GM19452 (cell line): Measurements from ENCODE around the gene GABRA4.

Experiments
- ATAC-seq: cut with Tn5 transposase; IDR thresholded peaks from one replicate; pipeline ENCODE4 v1.9.1; 2021; ENCODE audit not compliant: unreplicated experiment

Gene GABRA4

DNA sequence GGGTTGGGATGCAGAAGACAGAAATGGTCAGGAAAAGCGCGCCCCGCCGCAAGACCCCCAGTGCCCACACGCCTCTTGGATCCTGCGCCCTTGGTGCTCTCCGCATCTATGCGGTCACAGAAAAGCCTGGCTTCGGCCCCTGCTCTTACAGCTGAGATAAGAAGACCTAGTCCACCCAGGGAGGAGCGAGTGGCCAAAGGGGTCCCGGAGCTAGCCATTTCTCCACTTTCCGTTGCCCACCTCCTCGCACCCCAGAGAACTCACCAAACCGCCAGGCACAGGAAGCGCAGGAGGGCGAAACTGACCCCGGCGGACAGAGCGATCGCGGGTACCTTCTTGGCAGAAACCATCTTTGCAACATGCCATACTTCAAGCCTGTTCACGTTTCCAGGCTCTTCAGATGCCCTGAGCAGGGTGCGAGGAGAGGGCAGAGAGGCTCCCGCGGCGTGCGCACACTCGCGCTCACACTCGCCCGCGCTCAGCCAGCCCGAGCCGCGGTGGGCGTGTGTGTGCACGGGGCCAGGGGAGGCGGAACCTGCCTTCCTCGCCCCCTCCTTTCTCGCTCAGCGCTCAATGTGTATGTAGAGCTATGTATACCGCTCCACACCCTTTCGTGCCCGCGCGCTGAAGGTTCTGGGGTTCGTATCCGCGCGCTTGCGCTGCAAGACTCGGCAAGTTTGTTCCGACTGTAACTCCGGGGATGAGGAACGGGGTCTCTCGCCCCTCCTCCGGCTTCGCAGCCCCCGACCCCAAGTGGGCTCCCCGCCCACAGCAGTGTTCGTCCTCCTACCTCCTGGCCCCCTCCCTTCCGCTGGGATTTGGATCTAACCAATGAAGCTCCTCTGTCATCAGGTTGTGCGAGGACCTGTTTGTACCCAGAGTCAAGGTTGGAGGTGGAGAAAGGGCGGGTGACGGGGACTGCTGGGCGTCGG is at the start of gene GABRA4:
Gene GABRA4, minus strand, starts transcription at position 507 of the 932 bp plus-strand sequence. Its CDS starts 157 bp downstream, at position 350.
- ATAC-seq = no peak

DNA sequence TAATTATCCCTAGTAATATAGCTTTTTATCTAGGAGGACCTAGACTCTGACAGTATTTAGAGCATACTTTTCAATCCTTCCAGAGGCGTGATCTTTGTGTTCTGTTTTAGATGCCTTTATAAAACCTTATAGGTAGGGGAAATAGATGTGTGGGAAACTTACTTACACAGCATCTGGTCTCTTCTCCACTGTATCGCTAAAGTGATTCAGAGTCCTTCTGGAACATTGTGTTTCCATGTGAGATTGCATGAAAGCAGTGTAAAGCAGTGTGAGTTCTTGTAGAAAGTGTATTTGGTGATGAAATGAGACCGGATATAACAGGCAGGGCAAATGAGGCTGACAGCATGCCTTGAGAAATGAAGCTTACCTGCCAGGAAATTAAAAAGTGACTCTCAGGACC is 47.4 kb upstream of the GABRA4 start:
- no peak for ATAC-seq

- ATAC-seq = no peak
Observed at GRCh38 chr4:47038263-47038662, 44.9 kb upstream of the GABRA4 start.

DNA sequence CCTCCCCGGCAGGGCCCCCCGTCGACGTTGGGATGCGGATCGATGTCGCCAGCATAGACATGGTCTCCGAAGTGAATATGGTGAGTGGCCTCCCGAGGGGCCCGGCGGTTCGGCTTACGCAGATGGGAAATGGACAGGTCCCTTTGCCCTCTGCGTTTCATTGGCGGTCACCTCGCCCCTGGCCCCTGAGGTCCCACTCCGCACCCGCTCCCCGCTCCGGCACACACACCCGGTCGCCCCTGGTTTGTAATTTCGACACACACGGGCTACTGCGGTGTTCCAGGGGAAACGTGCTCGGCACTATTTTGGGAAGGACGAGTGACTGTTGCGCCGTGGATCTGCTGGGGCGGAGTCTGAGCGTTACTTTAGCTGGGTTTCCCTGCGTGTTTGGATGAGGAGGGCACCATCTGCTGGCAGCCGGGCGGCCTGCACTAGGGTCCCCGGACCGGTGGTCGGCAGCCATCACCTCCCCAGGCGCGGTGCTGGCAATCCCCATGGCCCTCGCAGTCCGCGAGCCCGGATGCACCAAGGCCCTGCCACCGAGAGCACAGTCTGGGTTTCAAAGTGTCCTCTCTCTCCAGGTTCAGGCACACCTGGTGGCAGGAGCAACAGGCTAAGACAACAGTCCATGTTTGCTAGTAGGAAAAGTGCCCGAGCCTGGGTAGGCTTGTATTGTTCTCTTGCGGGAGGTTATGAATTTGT is 39.2 kb upstream of the GABRA4 start:
- ATAC-seq = peak; percentile 81

DNA sequence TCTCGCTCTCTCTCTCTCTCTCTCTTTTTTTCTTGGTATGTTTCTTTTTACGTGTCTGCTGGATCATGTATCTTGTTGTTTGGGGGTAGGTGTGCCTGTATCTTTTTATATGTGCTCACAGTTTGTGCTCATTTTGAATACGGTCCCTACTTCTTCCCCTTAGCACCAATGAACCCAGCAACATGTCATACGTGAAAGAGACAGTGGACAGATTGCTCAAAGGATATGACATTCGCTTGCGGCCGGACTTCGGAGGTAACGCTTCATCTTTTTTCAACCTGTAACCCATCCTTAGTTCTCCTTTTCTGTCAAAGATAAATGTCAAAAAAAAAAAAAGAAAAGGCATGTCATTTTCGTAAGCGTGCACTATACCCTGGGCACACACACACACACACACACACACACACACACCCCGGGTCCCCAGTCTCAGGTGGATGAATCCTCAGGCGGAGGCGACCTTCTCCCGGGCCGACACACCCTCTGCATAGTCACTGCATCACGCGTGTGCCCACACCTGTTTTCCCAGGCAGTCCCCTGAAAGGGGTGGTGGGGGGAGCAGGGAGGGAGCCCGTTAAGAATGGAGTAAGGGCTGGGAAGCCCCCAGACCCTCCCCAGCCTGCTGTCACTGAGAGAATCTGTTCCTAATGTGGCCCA is 38.5 kb upstream of the GABRA4 start:
- no peak for ATAC-seq

DNA sequence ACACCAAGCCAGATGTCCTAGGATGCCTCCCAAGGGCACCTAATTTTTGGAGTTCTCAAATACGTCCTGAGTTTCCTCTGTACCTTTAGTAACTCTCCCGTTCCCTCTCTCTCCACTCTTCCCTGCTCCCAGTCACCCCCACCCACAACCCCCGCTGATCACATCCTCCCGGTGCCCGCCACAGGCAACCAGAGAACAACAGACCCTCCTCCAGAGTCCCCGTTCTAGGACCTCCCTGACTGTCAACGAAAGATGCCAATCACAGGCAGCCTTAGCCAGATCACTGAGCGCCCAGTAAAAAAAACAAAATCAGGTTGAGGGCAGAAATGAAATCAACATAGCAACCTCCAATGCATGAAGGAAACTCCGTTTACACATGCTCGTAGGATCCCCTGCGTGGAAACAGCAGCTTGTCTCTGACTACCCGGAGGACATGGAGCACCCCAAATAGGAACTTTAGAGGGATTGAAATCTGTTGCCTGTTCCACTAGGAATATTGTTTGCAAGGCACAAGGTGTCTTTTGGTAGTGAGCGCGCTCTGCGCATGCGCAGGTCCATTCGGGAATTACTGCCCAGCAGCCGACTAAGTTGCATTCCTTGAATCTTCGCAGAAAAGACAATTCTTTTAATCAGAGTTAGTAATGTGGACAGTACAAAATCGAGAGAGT is 37.8 kb upstream of the GABRA4 start, which contains the start of gene GABRB1:
Gene GABRB1, plus strand, starts transcription at position 557 of the 668 bp plus-strand sequence.
- no peak for ATAC-seq

DNA sequence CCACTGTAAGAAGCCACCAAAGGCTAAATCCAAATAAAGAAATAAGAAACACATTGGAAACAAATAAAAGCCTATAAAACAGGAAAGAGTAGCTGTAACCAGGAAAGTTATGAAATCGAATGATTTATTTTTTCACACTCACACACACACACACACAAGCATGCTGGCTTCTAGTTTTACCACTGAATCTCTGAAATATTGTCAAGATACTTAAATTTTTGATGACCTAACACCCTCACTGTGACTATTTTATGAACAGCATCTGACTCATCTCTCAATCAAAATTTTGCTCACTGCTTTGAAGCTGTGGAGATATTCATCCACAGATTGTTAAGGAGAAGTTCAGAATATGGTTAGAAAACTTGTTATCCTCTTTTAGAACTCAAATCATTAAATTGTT is 24.1 kb upstream of the GABRA4 start:
- no peak for ATAC-seq

GRCh38 chr4:47017081-47017480 is 23.7 kb upstream of the GABRA4 start:
- ATAC-seq = no peak

- no peak for ATAC-seq
Observed at GRCh38 chr4:47013373-47013772, 20.0 kb upstream of the GABRA4 start.

DNA sequence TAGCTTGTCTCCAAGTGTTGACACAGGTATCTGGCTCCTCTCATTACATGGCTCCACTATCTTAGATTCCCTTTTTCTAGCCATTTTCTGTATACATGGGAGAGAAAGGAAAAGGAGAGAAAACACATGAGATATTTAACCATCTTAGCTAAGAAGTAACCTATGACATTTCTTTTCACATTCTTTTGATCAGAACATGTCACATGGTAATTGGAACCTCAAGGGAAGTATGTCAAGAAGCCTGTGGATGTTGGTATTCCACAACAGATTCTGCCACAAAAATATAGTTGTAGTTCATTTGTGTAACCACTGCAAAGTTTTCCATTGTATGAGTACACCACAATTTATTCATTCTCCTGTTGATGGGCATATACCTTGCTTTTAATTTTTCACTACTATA is 19.3 kb upstream of the GABRA4 start:
- no peak for ATAC-seq

GRCh38 chr4:47010912-47011446 is 17.6 kb upstream of the GABRA4 start:
- peak; percentile 90 for ATAC-seq

DNA sequence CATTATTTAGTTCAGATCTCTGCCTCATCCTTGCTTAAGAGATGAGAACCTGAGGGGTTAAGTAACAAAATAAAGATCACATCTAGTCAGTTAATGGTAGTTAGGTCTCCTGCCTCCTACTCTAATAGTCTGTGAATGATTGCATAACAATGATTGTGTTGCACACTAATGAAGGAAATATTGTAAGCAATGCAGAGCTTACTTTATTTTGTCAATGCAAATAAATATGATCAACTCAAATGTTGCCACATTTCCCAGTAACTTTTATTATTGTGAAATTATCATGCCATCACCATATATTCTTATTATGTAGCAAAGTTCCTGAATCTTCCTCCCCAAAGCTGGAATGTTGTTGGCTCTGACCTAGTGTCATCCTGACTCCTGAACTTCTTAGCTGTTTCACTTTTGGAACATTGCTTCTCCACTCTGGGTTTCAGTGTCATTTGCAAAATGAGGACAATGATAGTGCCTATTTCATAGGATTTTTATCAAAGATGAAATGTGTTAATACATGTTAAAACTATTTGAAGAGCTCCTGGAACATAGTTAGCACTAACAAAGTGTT is 17.0 kb upstream of the GABRA4 start:
- ATAC-seq = no peak

GRCh38 chr4:47002580-47002979 is 9.2 kb upstream of the GABRA4 start:
- ATAC-seq = no peak

GRCh38 chr4:47000406-47000805 is 7.0 kb upstream of the GABRA4 start:
- ATAC-seq = no peak

- no peak for ATAC-seq
Observed at GRCh38 chr4:46999566-46999965, 6.2 kb upstream of the GABRA4 start.

- no peak for ATAC-seq
Observed at GRCh38 chr4:46994007-46994405, 625 bp upstream of the GABRA4 start.

DNA sequence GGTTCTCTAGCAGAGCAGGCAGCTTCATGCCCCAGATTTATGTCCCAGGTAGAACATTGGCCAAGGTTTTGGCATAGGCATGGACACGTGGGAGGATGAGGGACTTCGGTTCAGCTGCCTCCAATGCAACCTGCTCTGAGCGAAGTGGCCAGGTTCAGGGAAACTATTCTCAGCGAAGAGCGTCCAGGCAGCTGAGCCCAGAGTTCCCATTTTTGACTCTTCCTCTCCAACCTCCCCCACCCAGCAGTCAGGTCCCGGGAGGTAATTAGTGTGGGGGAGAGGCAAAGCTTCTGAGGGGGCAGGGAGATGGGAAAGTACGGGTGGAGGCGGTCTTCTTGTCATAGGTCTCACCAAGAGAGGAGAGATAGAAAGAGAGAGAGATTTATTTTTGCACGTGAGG is 1.0 kb downstream of the GABRA4 start:
- ATAC-seq = no peak

GRCh38 chr4:46986922-46987638 is 6.3 kb downstream of the GABRA4 start:
- no peak for ATAC-seq

GRCh38 chr4:46984781-46985180 is 8.6 kb downstream of the GABRA4 start:
- no peak for ATAC-seq

DNA sequence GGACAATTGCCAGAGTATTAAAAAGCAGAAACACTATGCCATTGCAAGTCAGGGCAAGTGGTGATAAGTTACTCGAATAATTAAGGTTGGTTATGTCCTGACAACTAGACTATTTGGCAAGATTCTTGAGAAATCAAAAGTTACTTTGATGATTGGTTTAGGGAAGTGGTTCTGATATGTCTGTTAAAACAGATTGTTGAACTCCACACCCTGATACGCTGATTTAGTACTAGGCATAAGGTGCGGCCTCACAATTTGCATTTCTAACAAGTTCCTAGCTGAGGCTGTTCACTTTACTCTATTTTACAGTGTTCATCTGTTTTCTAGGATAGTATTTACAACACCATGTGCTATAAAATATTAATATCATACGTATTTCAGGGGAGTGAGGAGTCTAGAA is 12.5 kb downstream of the GABRA4 start:
- ATAC-seq = no peak
